Thyroid gland (tissue), 4 donors: ENCODE measurements around the gene OR13C4.

Experiments
- CTCF ChIP-seq, 6 experiments: fragments of 200-600 bp in 3 of 6; fragments of 450-650 bp in 3 of 6; sonication (generic) in 3 of 6; IDR thresholded peaks; one replicate each; pipeline ENCODE4 v1.5.1; 2016 to 2019; ENCODE audit warnings: antibody characterized with exemption in 6 of 6, mild to moderate bottlenecking in 2 of 6, inconsistent platforms in 1 of 6, moderate library complexity in 1 of 6
- POLR2A ChIP-seq, 2 donors: fragments of 450-650 bp; IDR thresholded peaks; one replicate each; pipeline ENCODE4 v1.6.1; 2017; ENCODE audit warnings: antibody characterized with exemption in 2 of 2, mild to moderate bottlenecking in 2 of 2, moderate library complexity in 1 of 2

DNA sequence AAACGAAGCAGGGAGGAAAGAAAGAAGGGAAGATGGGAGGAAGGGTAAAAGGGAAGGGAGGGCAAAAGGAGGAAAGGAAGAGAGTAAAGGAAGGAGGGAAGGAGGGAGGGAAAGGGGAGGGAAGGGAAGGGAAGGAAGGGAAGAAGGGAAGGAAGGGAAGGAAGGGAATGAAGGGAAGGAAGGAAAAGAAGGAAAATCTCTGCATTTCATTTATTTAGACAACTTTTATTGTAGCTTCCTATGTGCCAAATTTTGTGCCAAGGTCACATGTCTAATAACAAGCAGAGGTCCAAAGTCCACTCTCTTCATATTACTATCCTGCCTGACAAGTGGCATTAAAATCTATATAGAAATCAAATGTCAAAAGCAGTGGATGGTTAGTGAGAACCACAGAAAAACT, 12.3 kb upstream of the OR13C4 start:
- TF ChIP-seq CTCF (IDR thresholded peaks at IDR 0.05) (no peak), POLR2A (IDR thresholded peaks at IDR 0.05) (no peak)
